T-cell (primary cell): ENCODE results near the gene HOXA9. TPM values are rescaled to one million over a fixed set of nuclear protein-coding genes. Genes with fewer than 3 reads are reported as not detected.
A peak's percentile ranks its signal among the peaks of the same experiment; 100 is the strongest.

Experiments
- ATAC-seq, 4 experiments: fragments of 200-7000 bp in 3 of 4; fragments of 150-1000 bp in 1 of 4; cut with Tn5 transposase; replicated peaks in 1 of 4; 1 replicate in 3 of 4; 2 replicates in 1 of 4; pipeline ENCODE4 v1.10.0; 2021; ENCODE audit warnings: moderate library complexity in 3 of 4, mild to moderate bottlenecking in 2 of 4, moderate number of reproducible peaks in 1 of 4
- CTCF ChIA-PET, 2 donors: fragments of 300-600 bp; sonication (Branson Sonifier 250); formaldehyde crosslinking; loops; one replicate each; lab custom pipeline; 2022; ENCODE audit warnings: antibody characterized with exemption in 2 of 2; lab: Charles Lee
- POLR2A ChIA-PET, 2 donors: fragments of 300-600 bp; sonication (Branson Sonifier 250); formaldehyde crosslinking; loops; one replicate each; lab custom pipeline; 2022; ENCODE audit warnings: antibody characterized with exemption in 2 of 2; lab: Charles Lee
- DNase-seq, 35 experiments: peaks; one replicate each; pipeline versions ENCODE4 v3.0.0 to v3.0.0-alpha.2; 2013 to 2023
- H3K27ac ChIP-seq: one replicate; pipeline ENCODE4 v1.5.1; 2013; ENCODE audit warnings: low read length
- H3K27me3 ChIP-seq, 2 experiments: replicated peaks in 1 of 2; 1 replicate in 1 of 2; 2 replicates in 1 of 2; pipeline versions ENCODE4 v1.6.1 to v1.7.0; 2013; ENCODE audit warnings: low read length in 1 of 2, mixed read lengths in 1 of 2; ENCODE audit not compliant: control insufficient read depth in 2 of 2, insufficient read depth in 2 of 2; ENCODE audit errors: extremely low read depth in 1 of 2
- H3K36me3 ChIP-seq, 2 donors: 1 replicate in 1 of 2; 2 replicates in 1 of 2; pipeline versions ENCODE4 v1.6.1 to v1.7.0; 2013; ENCODE audit warnings: low read length in 1 of 2; ENCODE audit not compliant: control insufficient read depth in 2 of 2, insufficient read depth in 1 of 2; ENCODE audit errors: extremely low read depth in 1 of 2
- H3K4me1 ChIP-seq, 2 experiments: 1 replicate in 1 of 2; 2 replicates in 1 of 2; pipeline versions ENCODE4 v1.6.1 to v1.7.0; 2013; ENCODE audit warnings: low read length in 2 of 2, mixed read lengths in 1 of 2; ENCODE audit not compliant: insufficient read depth in 2 of 2, control insufficient read depth in 1 of 2; ENCODE audit errors: extremely low read depth in 1 of 2
- H3K4me3 ChIP-seq, 2 donors: 1 replicate in 1 of 2; 2 replicates in 1 of 2; pipeline versions ENCODE4 v1.5.1 to v1.7.0; 2013; ENCODE audit warnings: mild to moderate bottlenecking in 2 of 2, low read length in 1 of 2, moderate library complexity in 1 of 2; ENCODE audit not compliant: control insufficient read depth in 1 of 2; ENCODE audit errors: extremely low read depth in 1 of 2
- H3K9me3 ChIP-seq: 2 replicates; pipeline ENCODE4 v1.7.0; 2013
- H3K27ac Mint-ChIP-seq, 2 donors: one replicate each; pipeline ENCODE4 v1.8.0; 2020 to 2021; ENCODE audit warnings: mild to moderate bottlenecking in 2 of 2, mixed read lengths in 2 of 2
- H3K27me3 Mint-ChIP-seq, 2 donors: one replicate each; pipeline ENCODE4 v1.8.0; 2021 to 2022; ENCODE audit warnings: mixed read lengths in 2 of 2
- H3K36me3 Mint-ChIP-seq: one replicate; pipeline ENCODE4 v1.8.0; 2021; ENCODE audit warnings: mixed read lengths
- H3K4me1 Mint-ChIP-seq, 3 donors: one replicate each; pipeline ENCODE4 v1.8.0; 2020 to 2022; ENCODE audit warnings: mixed read lengths in 3 of 3, mild to moderate bottlenecking in 1 of 3
- H3K4me3 Mint-ChIP-seq, 3 donors: one replicate each; pipeline ENCODE4 v1.8.0; 2020 to 2022; ENCODE audit warnings: mild to moderate bottlenecking in 3 of 3, mixed read lengths in 3 of 3, moderate library complexity in 3 of 3
- H3K9me3 Mint-ChIP-seq, 3 donors: one replicate each; pipeline ENCODE4 v1.8.0; 2020 to 2022; ENCODE audit warnings: mixed read lengths in 3 of 3
- WGBS: methylation state at CpG from one replicate; pipeline ENCODE4 v1.1.5; 2013; ENCODE audit warnings: missing lambda C conversion rate; ENCODE audit not compliant: insufficient coverage; 5-methylcytosine and 5-hydroxymethylcytosine counted together
- total RNA-seq, 35 experiments: library from RNA in 6 of 35; stranded (reverse) in 6 of 35; fragments of 120-200 nt in 1 of 35; gene quantifications; one replicate each; pipeline versions ENCODE4 v1.2.1 to v1.2.4 and lab custom pipeline; 2013 to 2026

The HOXA9 gene
- total RNA-seq, 5 donors from 2014 or later (not counting 1 experiment from before 2014, with no cell fraction given), result 0.57 to 0.95 (median 0.79) TPM

DNA sequence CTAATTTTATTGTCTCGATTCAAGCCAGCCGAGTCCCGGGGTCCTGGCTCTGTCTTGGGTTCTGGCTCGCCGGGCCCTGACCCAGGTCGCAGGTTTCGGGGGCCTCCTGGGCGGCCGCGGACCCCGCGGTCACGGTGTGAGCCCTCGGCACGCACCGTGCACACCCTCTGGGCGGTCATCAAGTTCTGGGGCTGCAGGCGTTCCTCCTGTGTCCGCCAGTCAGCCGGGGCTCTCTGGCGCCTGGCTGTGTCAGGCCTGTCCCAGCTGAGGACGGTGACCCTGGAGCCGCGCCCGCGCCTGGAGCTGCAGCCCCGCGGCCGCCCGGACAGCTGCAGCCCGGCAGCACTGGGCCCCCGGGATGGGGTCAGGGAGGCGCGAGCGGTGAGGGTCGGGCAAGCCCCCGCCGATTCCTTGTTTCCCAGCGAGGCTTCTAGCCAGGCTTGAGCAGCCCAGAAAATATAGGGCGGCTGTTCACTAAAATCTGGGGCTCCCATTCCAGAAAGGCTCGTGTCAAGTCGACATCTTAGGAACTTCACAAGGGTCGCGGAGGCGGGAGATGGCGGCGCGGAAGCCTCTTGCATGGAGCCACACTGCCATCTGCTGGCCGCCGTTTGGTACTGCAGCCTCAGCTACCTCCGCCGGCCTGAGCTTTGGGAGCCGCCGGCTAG lies 4.7 kb downstream of the HOXA9 start:
- Mint-ChIP-seq H3K4me1 (peaks cover 35 to 41% (median 40%) of the 10 kb centered on the region in 3 donors), H3K4me3 (peak overlapping the region; percentile 43 to 73 (median 63)), H3K36me3 (no peaks in the 10 kb centered on the region), H3K27me3 (peaks cover 49 to 82% of the 10 kb centered on the region in 2 donors), H3K9me3 (no peaks in the 10 kb centered on the region), H3K27ac (no peak overlapping the region)
- under 1% methylated on average over 49 of the region's 54 CpGs for WGBS
- ChIA-PET CTCF (interaction anchor here (0.5 to 3.6 kb wide), 38 partner anchors 8 to 1304 kb away, joined by 3 to 59 read pairs (median 4); partner anchors contain the start of gene HOXA3 (in 1 of the 2)), POLR2A (interaction anchor here in 1 of 2 donors (0.6 to 1.0 kb wide), 2 partner anchors 12 to 74 kb away, joined by 3 read pairs; no protein-coding TSS in a partner anchor)
- DNase-seq (peak; percentile 50 to 92 (median 79)), ATAC-seq (peak; percentile 70 to 85 (median 74))
- no peaks in the 10 kb centered on the region for H3K36me3 ChIP-seq
- H3K27ac ChIP-seq, result no peak overlapping the region
- peaks cover 2 to 61% of the 10 kb centered on the region in 2 experiments for H3K4me1 ChIP-seq
- H3K4me3 ChIP-seq, result peak overlapping the region; percentile 57 to 81
- H3K27me3 ChIP-seq, result peaks cover 2 to 90% of the 10 kb centered on the region in 2 experiments
- H3K9me3 ChIP-seq, result no peaks in the 10 kb centered on the region

DNA sequence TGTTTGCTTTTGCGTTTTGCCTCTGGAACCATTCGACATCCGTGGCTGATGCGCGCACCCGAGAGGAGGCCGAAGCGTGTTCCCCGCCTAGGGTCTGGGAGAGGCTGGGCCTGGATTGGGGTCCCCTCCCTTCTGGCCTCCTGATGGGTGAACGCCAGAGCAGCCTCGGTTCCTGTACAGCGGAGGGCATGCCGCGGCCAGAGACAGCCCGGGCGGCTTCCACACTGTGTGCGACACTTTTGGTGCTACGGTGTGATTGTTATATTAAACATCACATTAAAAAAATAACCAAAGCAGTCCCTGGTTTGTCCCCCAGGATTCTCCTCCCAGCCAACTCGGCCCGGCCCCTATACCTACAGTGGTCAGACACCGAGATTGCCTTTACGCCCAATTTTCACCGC lies 5.2 kb downstream of the HOXA9 start:
- no peaks in the 10 kb centered on the region for H3K9me3 Mint-ChIP-seq
- H3K4me3 Mint-ChIP-seq, result peak overlapping the region; percentile 43 to 68 (median 57)
- peaks cover 52 to 84% of the 10 kb centered on the region in 2 donors for H3K27me3 Mint-ChIP-seq
- WGBS, result 12% methylated on average over 14 of the region's 23 CpGs
- Histone ChIP-seq H3K4me1 (peaks cover 7 to 61% of the 10 kb centered on the region in 2 experiments), H3K36me3 (no peaks in the 10 kb centered on the region), H3K9me3 (no peaks in the 10 kb centered on the region), H3K27me3 (peaks cover 2 to 90% of the 10 kb centered on the region in 2 experiments), H3K27ac (no peak overlapping the region), H3K4me3 (peak overlapping the region; percentile 57 to 81)
- CTCF ChIA-PET, result interaction anchor here (0.6 to 3.6 kb wide), 5 partner anchors 9 to 788 kb away, joined by 3 to 59 read pairs (median 8); no protein-coding TSS in a partner anchor
- DNase-seq, result peak in 2 of 35 experiments; percentile 22 to 23
- H3K36me3 Mint-ChIP-seq, result no peaks in the 10 kb centered on the region
- ATAC-seq, result peak in 3 of 4 experiments; percentile 38 to 47 (median 43)
- POLR2A ChIA-PET, result interaction anchor here in 1 of 2 donors (1.0 kb wide), 1 partner anchor 74 kb away, joined by 3 read pairs; no protein-coding TSS in a partner anchor
- no peak overlapping the region for H3K27ac Mint-ChIP-seq
- peaks cover 37 to 43% (median 42%) of the 10 kb centered on the region in 3 donors for H3K4me1 Mint-ChIP-seq

DNA sequence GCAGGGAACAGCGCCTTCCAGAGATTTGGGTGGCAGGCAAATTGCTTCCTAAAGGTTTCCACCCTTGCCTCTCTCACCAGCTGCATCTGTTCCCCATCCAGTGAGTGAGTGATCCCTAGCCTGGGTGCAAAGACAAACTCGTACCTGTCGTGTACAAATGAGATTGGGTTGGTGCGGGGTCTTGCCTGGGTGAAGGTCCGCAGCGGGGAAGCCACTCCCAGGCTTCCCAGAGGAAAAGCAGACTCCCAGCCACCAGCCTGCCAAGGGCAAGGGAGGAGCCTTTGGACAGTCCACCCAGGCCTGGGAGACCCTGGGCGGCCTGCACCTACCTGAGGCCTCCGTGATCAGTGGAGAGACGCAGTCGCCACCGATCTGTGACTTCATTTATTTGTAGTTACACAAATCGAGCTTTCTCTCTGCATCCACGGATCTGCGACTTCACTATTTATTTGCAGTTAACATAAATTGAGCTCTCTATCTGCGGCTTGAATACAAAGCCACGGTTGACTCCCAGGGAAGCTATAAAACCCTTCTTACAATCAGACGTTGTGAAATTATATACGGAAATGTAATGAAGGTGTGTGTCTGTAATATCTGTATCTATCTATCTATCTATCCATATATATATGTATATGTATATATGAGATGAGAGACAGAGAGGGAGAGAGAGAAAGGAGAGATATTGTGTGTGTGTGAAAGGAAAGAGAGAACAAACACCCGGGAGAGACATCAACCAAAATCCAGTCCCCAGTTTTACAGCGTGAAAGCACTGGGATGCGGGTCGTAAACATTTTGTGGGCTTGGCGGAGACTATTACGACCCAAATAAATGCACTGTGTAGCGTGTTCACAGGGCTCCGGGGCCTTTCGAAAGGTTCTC lies 5.8 kb downstream of the HOXA9 start:
- H3K27me3 ChIP-seq, result peaks cover 2 to 90% of the 10 kb centered on the region in 2 experiments
- H3K27me3 Mint-ChIP-seq, result peaks cover 59 to 87% of the 10 kb centered on the region in 2 donors
- ChIA-PET POLR2A (no interaction called here), CTCF (interaction anchor here (0.5 to 1.5 kb wide), 10 partner anchors 8 to 1267 kb away, joined by 3 to 5 read pairs (median 4); partner anchors contain the start of gene HOXA5 (in 1 of the 2))
- peaks cover 8 to 61% of the 10 kb centered on the region in 2 experiments for H3K4me1 ChIP-seq
- no peaks in the 10 kb centered on the region for H3K36me3 Mint-ChIP-seq
- WGBS, result 66% methylated on average over 14 of the region's 27 CpGs
- peak overlapping the region; percentile 43 to 68 (median 57) for H3K4me3 Mint-ChIP-seq
- no peaks in the 10 kb centered on the region for H3K9me3 ChIP-seq
- no peaks in the 10 kb centered on the region for H3K36me3 ChIP-seq
- H3K27ac Mint-ChIP-seq, result no peak overlapping the region
- H3K27ac ChIP-seq, result no peak overlapping the region
- H3K9me3 Mint-ChIP-seq, result no peaks in the 10 kb centered on the region
- DNase-seq (peak in 3 of 35 experiments; percentile 6 to 12 (median 9)), ATAC-seq (peak in 1 of 4 experiments; percentile 7)
- H3K4me3 ChIP-seq, result peak overlapping the region; percentile 57 to 81
- peaks cover 44 to 46% (median 46%) of the 10 kb centered on the region in 3 donors for H3K4me1 Mint-ChIP-seq

DNA sequence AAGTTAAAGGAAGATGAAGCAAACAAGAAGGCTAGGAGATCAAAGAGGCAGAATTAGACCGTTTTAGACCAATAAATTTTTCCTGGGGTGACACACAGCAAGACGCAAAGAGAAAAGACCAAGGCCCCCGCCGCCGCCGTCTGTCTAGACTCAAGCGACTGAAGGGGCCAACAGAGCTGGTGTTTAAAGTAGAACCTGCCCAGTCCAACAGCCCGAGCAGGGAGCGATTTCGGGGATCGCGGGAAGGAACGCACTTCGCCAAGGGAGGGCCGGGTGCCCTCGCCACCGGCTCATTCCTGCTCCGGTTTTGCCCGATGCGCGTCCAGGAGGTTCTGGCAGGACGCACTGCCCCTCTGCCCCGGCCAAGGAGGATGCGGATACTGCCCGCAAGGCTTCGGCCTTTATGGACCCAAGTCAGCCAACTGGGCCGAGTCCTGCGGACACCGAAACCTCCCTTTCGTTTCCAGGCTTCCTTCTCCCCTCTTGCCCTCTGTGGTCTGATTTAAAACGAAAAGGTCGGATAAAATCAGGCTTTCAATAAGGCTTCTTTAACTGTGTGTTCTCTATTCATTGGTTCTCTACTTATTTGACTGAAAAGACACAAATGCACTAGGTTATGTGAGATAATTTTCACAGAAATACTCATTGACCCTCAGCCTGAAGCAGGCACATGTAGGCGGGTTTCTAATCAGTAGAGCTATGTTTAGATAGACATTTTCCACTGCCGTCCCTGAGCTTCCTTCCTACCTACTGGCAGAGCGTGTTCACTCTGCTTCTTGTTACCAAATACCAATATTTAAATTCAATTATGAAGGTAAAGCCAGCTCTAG lies 6.7 kb downstream of the HOXA9 start:
- Mint-ChIP-seq H3K4me3 (peak overlapping the region in 1 of 3 donors; percentile 84), H3K27ac (peak overlapping the region in 1 of 2 donors; percentile 17), H3K27me3 (peaks cover 60 to 87% of the 10 kb centered on the region in 2 donors), H3K4me1 (peaks cover 48 to 53% (median 52%) of the 10 kb centered on the region in 3 donors), H3K36me3 (no peaks in the 10 kb centered on the region), H3K9me3 (no peaks in the 10 kb centered on the region)
- H3K4me1 ChIP-seq, result peaks cover 8 to 59% of the 10 kb centered on the region in 2 experiments
- H3K36me3 ChIP-seq, result no peaks in the 10 kb centered on the region
- H3K4me3 ChIP-seq, result no peak overlapping the region
- H3K27ac ChIP-seq, result no peak overlapping the region
- ATAC-seq, result no peak
- CTCF ChIA-PET, result interaction anchor here (0.5 to 1.5 kb wide), 11 partner anchors 9 to 1266 kb away, joined by 3 to 6 read pairs (median 5); partner anchors contain the start of gene HOXA5 (in 1 of the 2)
- WGBS, result 23% methylated on average over 19 of the region's 35 CpGs
- POLR2A ChIA-PET, result interaction anchor here in 1 of 2 donors (0.6 kb wide), 1 partner anchor 476 kb away, joined by 3 read pairs; no protein-coding TSS in a partner anchor
- no peaks in the 10 kb centered on the region for H3K9me3 ChIP-seq
- peak in 3 of 35 experiments; percentile 5 to 17 (median 11) for DNase-seq
- H3K27me3 ChIP-seq, result peaks cover 2 to 90% of the 10 kb centered on the region in 2 experiments

DNA sequence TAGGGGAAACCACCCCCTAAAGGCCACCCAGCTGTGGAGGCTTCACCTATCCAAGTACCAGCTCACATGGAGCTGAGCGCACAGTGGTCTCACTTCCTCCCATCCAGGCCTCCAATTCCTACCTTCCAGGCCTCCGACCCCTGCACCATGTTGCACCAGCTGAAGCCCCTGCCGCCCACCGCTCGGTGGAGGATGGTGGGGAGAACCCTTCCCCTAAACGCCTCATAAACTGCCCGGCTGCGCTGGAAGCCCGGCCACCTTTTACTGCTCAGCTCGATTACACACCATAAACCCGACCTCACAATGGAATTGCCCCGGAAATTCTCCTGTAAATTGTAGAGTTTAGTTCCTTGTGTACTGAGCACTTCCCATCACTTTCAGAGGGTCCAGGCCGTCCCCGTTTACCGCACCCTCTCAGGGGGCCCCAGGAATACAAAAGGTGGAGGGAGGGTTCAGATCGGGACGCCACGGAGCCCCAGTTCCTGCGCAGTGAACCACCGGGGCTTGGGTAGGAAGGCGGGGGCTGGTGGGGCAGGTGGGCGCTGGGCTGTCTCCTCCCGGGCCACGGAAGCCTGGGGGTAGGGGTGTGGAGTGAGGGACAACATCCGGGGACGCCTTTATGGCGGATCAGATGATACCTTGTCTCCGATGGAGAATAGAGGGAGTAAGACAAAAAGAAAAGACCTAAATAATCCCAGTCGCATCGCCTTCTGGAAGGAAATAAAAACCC lies 7.5 kb downstream of the HOXA9 start:
- peak overlapping the region; percentile 16 to 82 for H3K27ac Mint-ChIP-seq
- no peak for DNase-seq
- H3K27ac ChIP-seq, result no peak overlapping the region
- peaks cover 8 to 59% of the 10 kb centered on the region in 2 experiments for H3K4me1 ChIP-seq
- H3K4me3 ChIP-seq, result no peak overlapping the region
- peaks cover 60 to 86% of the 10 kb centered on the region in 2 donors for H3K27me3 Mint-ChIP-seq
- H3K4me1 Mint-ChIP-seq, result peaks cover 48 to 54% (median 53%) of the 10 kb centered on the region in 3 donors
- CTCF ChIA-PET, result interaction anchor here (0.5 to 1.5 kb wide), 2 partner anchors 18 to 1265 kb away, joined by 5 read pairs; no protein-coding TSS in a partner anchor
- H3K9me3 Mint-ChIP-seq, result no peaks in the 10 kb centered on the region
- no peaks in the 10 kb centered on the region for H3K36me3 Mint-ChIP-seq
- no peaks in the 10 kb centered on the region for H3K9me3 ChIP-seq
- H3K36me3 ChIP-seq, result no peaks in the 10 kb centered on the region
- POLR2A ChIA-PET, result no interaction called here
- 5% methylated on average over 14 of the region's 30 CpGs for WGBS
- no peak for ATAC-seq
- H3K4me3 Mint-ChIP-seq, result peak overlapping the region in 2 of 3 donors; percentile 0 to 84
- peaks cover 2 to 91% of the 10 kb centered on the region in 2 experiments for H3K27me3 ChIP-seq
